HK-2 (cell line): ENCODE data around the gene DDB1.
"Not testable (repeated sequence)": the region's sequence is repeated elsewhere in the genome, so short reads cannot be mapped to it uniquely, and the experiment has no call there.

Experiments used
- DNase-seq: peaks from one replicate; pipeline ENCODE4 v3.0.0-alpha.2; 2018; ENCODE audit not compliant: unreplicated experiment

The DDB1 gene

GRCh38 chr11:61270354-61271076 lies 62.4 kb downstream of the DDB1 start:
- no peak for DNase-seq

- no peak for DNase-seq
Measured at GRCh38 chr11:61268588-61269250, 64.2 kb downstream of the DDB1 start.

GRCh38 chr11:61267437-61267841 lies 65.5 kb downstream of the DDB1 start:
- DNase-seq: no peak

GRCh38 chr11:61266602-61267001 lies 66.3 kb downstream of the DDB1 start:
- no peak for DNase-seq

GRCh38 chr11:61265357-61265756 lies 67.5 kb downstream of the DDB1 start:
- no peak for DNase-seq

- no peak for DNase-seq
Measured at GRCh38 chr11:61264795-61265194, 68.1 kb downstream of the DDB1 start.

GRCh38 chr11:61264371-61264770 lies 68.5 kb downstream of the DDB1 start:
- DNase-seq: no peak

GRCh38 chr11:61259363-61259762 lies 73.5 kb downstream of the DDB1 start:
- DNase-seq: no peak

- no peak for DNase-seq
Measured at GRCh38 chr11:61258546-61258945, 74.4 kb downstream of the DDB1 start.

GRCh38 chr11:61256710-61257482 lies 76.0 kb downstream of the DDB1 start:
- no peak for DNase-seq

GRCh38 chr11:61254403-61255025 lies 78.4 kb downstream of the DDB1 start:
- DNase-seq: peak; percentile 49

GRCh38 chr11:61252332-61252731 lies 80.6 kb downstream of the DDB1 start:
- DNase-seq: not testable (repeated sequence)

- not testable (repeated sequence) for DNase-seq
Measured at GRCh38 chr11:61250796-61251765, 81.8 kb downstream of the DDB1 start.
